Activated T-cell treated with anti-CD3 and anti-CD28 coated beads, Interleukin-2, amount 50 U/mL, for 4 hours (primary cell): Measurements from ENCODE around the gene TEP1. TPM values are rescaled to one million over a fixed set of nuclear protein-coding genes. Genes with fewer than 3 reads are reported as not detected.
"Not testable (repeated sequence)": the region's sequence is repeated elsewhere in the genome, so short reads cannot be mapped to it uniquely, and the experiment has no call there.

Experiments used
- ATAC-seq, 2 donors: fragments of 200-7000 bp; cut with Tn5 transposase; one replicate each; pipeline ENCODE4 v1.10.0; 2021
- DNase-seq: peaks from one replicate; pipeline ENCODE4 v3.0.0-alpha.2; 2020
- H3K27me3 Mint-ChIP-seq: one replicate; pipeline ENCODE4 v1.8.0; 2021; ENCODE audit warnings: low read depth, mixed read lengths
- H3K36me3 Mint-ChIP-seq: one replicate; pipeline ENCODE4 v1.8.0; 2022; ENCODE audit warnings: mixed read lengths; ENCODE audit not compliant: insufficient read depth
- H3K4me1 Mint-ChIP-seq: one replicate; pipeline ENCODE4 v1.8.0; 2021; ENCODE audit warnings: low read depth, mixed read lengths
- H3K4me3 Mint-ChIP-seq: one replicate; pipeline ENCODE4 v1.8.0; 2021; ENCODE audit warnings: mild to moderate bottlenecking, moderate library complexity, mixed read lengths
- H3K9me3 Mint-ChIP-seq: one replicate; pipeline ENCODE4 v1.8.0; 2021; ENCODE audit warnings: mixed read lengths
- total RNA-seq, 3 donors: library from RNA; stranded (reverse); gene quantifications; one replicate each; pipeline ENCODE4 v1.2.1, GENCODE V29; 2021

TEP1 gene
- total RNA-seq, 3 donors from 2014 or later, result 14.7 to 21.7 (median 19.3) TPM

GRCh38 chr14:20386276-20386855, 26.9 kb downstream of the TEP1 start:
- Mint-ChIP-seq H3K4me1 (no peaks in the 10 kb centered on the region), H3K4me3 (no peak overlapping the region), H3K9me3 (no peaks in the 10 kb centered on the region), H3K36me3 (peaks cover 49% of the 10 kb centered on the region), H3K27me3 (no peaks in the 10 kb centered on the region)
- DNase-seq, result no peak
- no peak for ATAC-seq

- DNase-seq (no peak), ATAC-seq (no peak)
- Mint-ChIP-seq H3K36me3 (peaks cover 53% of the 10 kb centered on the region), H3K4me3 (no peak overlapping the region), H3K9me3 (no peaks in the 10 kb centered on the region), H3K27me3 (no peaks in the 10 kb centered on the region), H3K4me1 (no peaks in the 10 kb centered on the region)
Measured at GRCh38 chr14:20384886-20385285, 28.4 kb downstream of the TEP1 start.

GRCh38 chr14:20384321-20384720, 29.0 kb downstream of the TEP1 start:
- Mint-ChIP-seq H3K9me3 (no peaks in the 10 kb centered on the region), H3K4me3 (no peak overlapping the region), H3K36me3 (peaks cover 48% of the 10 kb centered on the region), H3K27me3 (no peaks in the 10 kb centered on the region), H3K4me1 (no peaks in the 10 kb centered on the region)
- ATAC-seq, result no peak
- no peak for DNase-seq

GRCh38 chr14:20383636-20384035, 29.7 kb downstream of the TEP1 start:
- no peak overlapping the region for H3K4me3 Mint-ChIP-seq
- no peaks in the 10 kb centered on the region for H3K27me3 Mint-ChIP-seq
- H3K36me3 Mint-ChIP-seq, result peaks cover 45% of the 10 kb centered on the region
- DNase-seq, result no peak
- no peaks in the 10 kb centered on the region for H3K4me1 Mint-ChIP-seq
- ATAC-seq, result no peak
- H3K9me3 Mint-ChIP-seq, result no peaks in the 10 kb centered on the region

GRCh38 chr14:20383032-20383431, 30.3 kb downstream of the TEP1 start:
- DNase-seq (no peak), ATAC-seq (no peak)
- peaks cover 41% of the 10 kb centered on the region for H3K36me3 Mint-ChIP-seq

GRCh38 chr14:20382526-20382925, 30.8 kb downstream of the TEP1 start:
- Mint-ChIP-seq H3K27me3 (no peaks in the 10 kb centered on the region), H3K9me3 (no peaks in the 10 kb centered on the region), H3K4me1 (no peaks in the 10 kb centered on the region), H3K4me3 (no peak overlapping the region), H3K36me3 (peaks cover 41% of the 10 kb centered on the region)
- no peak for DNase-seq
- ATAC-seq, result no peak

More at GRCh38 chr14:20383032-20383431, 30.3 kb downstream of the TEP1 start:
- Mint-ChIP-seq H3K27me3 (no peaks in the 10 kb centered on the region), H3K4me3 (no peak overlapping the region), H3K4me1 (no peaks in the 10 kb centered on the region), H3K9me3 (no peaks in the 10 kb centered on the region)

- Mint-ChIP-seq H3K36me3 (peaks cover 37% of the 10 kb centered on the region), H3K27me3 (no peaks in the 10 kb centered on the region), H3K9me3 (no peaks in the 10 kb centered on the region), H3K4me3 (no peak overlapping the region), H3K4me1 (no peaks in the 10 kb centered on the region)
- ATAC-seq, result no peak
- DNase-seq, result no peak
Measured at GRCh38 chr14:20381341-20381740, 32.0 kb downstream of the TEP1 start.

- ATAC-seq (no peak), DNase-seq (no peak)
- Mint-ChIP-seq H3K27me3 (no peaks in the 10 kb centered on the region), H3K9me3 (no peaks in the 10 kb centered on the region), H3K36me3 (peaks cover 32% of the 10 kb centered on the region), H3K4me1 (no peaks in the 10 kb centered on the region), H3K4me3 (no peak overlapping the region)
Measured at GRCh38 chr14:20380681-20381080, 32.6 kb downstream of the TEP1 start.

- no peak for DNase-seq
- Mint-ChIP-seq H3K36me3 (peaks cover 35% of the 10 kb centered on the region), H3K9me3 (no peaks in the 10 kb centered on the region), H3K4me1 (no peaks in the 10 kb centered on the region), H3K4me3 (no peak overlapping the region), H3K27me3 (no peaks in the 10 kb centered on the region)
- no peak for ATAC-seq
Measured at GRCh38 chr14:20379743-20380142, 33.6 kb downstream of the TEP1 start.

- peaks cover 40% of the 10 kb centered on the region for H3K36me3 Mint-ChIP-seq
- no peak for ATAC-seq
Measured at GRCh38 chr14:20377171-20377570, 36.1 kb downstream of the TEP1 start.

GRCh38 chr14:20376071-20376588, 37.2 kb downstream of the TEP1 start:
- Mint-ChIP-seq H3K4me1 (no peaks in the 10 kb centered on the region), H3K27me3 (no peaks in the 10 kb centered on the region), H3K4me3 (no peak overlapping the region), H3K36me3 (peaks cover 42% of the 10 kb centered on the region), H3K9me3 (no peaks in the 10 kb centered on the region)
- no peak for DNase-seq
- ATAC-seq, result no peak

More at GRCh38 chr14:20377171-20377570, 36.1 kb downstream of the TEP1 start:
- Mint-ChIP-seq H3K4me1 (no peaks in the 10 kb centered on the region), H3K9me3 (no peaks in the 10 kb centered on the region), H3K4me3 (no peak overlapping the region), H3K27me3 (no peaks in the 10 kb centered on the region)
- no peak for DNase-seq

- Mint-ChIP-seq H3K36me3 (peaks cover 42% of the 10 kb centered on the region), H3K4me3 (no peak overlapping the region), H3K27me3 (no peaks in the 10 kb centered on the region), H3K9me3 (no peaks in the 10 kb centered on the region), H3K4me1 (no peaks in the 10 kb centered on the region)
- DNase-seq (no peak), ATAC-seq (no peak)
Measured at GRCh38 chr14:20375471-20375870, 37.8 kb downstream of the TEP1 start.

- H3K4me3 Mint-ChIP-seq, result no peak overlapping the region
- DNase-seq (no peak), ATAC-seq (no peak)
- peaks cover 2% of the 10 kb centered on the region for H3K4me1 Mint-ChIP-seq
- no peaks in the 10 kb centered on the region for H3K9me3 Mint-ChIP-seq
- H3K27me3 Mint-ChIP-seq, result no peaks in the 10 kb centered on the region
- peaks cover 55% of the 10 kb centered on the region for H3K36me3 Mint-ChIP-seq
Measured at GRCh38 chr14:20372796-20373195, 40.5 kb downstream of the TEP1 start.

- Mint-ChIP-seq H3K9me3 (no peaks in the 10 kb centered on the region), H3K27me3 (no peaks in the 10 kb centered on the region), H3K36me3 (peaks cover 29% of the 10 kb centered on the region), H3K4me1 (peaks cover 11% of the 10 kb centered on the region), H3K4me3 (no peak overlapping the region)
- no peak for ATAC-seq
- DNase-seq, result no peak
Measured at GRCh38 chr14:20365928-20366327, 47.4 kb downstream of the TEP1 start.

GRCh38 chr14:20358474-20358873, 54.8 kb downstream of the TEP1 start:
- not testable (repeated sequence) for H3K9me3 Mint-ChIP-seq, H3K4me1 Mint-ChIP-seq, H3K27me3 Mint-ChIP-seq, H3K4me3 Mint-ChIP-seq, ATAC-seq, DNase-seq
- peaks cover 37% of the 10 kb centered on the region for H3K36me3 Mint-ChIP-seq
